ENCODE measurements around the gene OGFOD3. TPM values are rescaled to one million over a fixed set of nuclear protein-coding genes. Genes with fewer than 3 reads are reported as not detected.
A peak's percentile ranks its signal among the peaks of the same experiment; 100 is the strongest.

The OGFOD3 gene
- total and polyA plus RNA-seq, 12 donors, result 17.9 to 131 (median 42.0) TPM

GRCh38 chr17:82370471-82371332, 47.7 kb downstream of the OGFOD3 start:
- Histone ChIP-seq H3K27me3 (peaks cover 59% of the 10 kb centered on the region), H3K9me3 (replicated peaks in 1 of 3) (no peaks in the 10 kb centered on the region), H3K4me1 (replicated peaks in 1 of 2) (peaks cover 0 to 13% of the 10 kb centered on the region in 2 donors), H3K36me3 (replicated peaks in 1 of 2) (no peaks in the 10 kb centered on the region), H3K4me3 (peak overlapping the region in 1 of 4 donors; percentile 28), H3K27ac (no peak overlapping the region)
- TF ChIP-seq CTCF (IDR thresholded peaks at IDR 0.05) (no peak), POLR2A (IDR thresholded peaks at IDR 0.05) (no peak)
- 19 to 32% (median 30%) methylated on average over 12 to 38 of the region's 38 CpGs for WGBS, 4 donors
- DNase-seq, result no peak
- intact Hi-C loops (cut with DNase I), result no loop called here

- TF ChIP-seq POLR2A (IDR thresholded peaks at IDR 0.05) (no peak), CTCF (IDR thresholded peaks at IDR 0.05) (no peak)
- no peaks in the 10 kb centered on the region for H3K36me3 ChIP-seq (replicated peaks in 1 of 2)
- no peak overlapping the region for H3K27ac ChIP-seq
- peaks cover 0 to 13% of the 10 kb centered on the region in 2 donors for H3K4me1 ChIP-seq (replicated peaks in 1 of 2)
- H3K4me3 ChIP-seq, result no peak overlapping the region
- no peak for DNase-seq
- intact Hi-C loops (cut with DNase I), result no loop called here
- no peaks in the 10 kb centered on the region for H3K9me3 ChIP-seq (replicated peaks in 1 of 3)
- WGBS, 4 donors, result 85 to 90% (median 89%) methylated on average over 6 to 7 of the region's 7 CpGs
- H3K27me3 ChIP-seq, result peaks cover 44% of the 10 kb centered on the region
Measured at GRCh38 chr17:82369211-82369610, 49.2 kb downstream of the OGFOD3 start.

GRCh38 chr17:82367724-82368524, 50.5 kb downstream of the OGFOD3 start:
- intact Hi-C loops (cut with DNase I), result no loop called here
- Histone ChIP-seq H3K36me3 (replicated peaks in 1 of 2) (no peaks in the 10 kb centered on the region), H3K4me3 (no peak overlapping the region), H3K9me3 (replicated peaks in 1 of 3) (no peaks in the 10 kb centered on the region), H3K27ac (no peak overlapping the region), H3K27me3 (peaks cover 41% of the 10 kb centered on the region), H3K4me1 (replicated peaks in 1 of 2) (peaks cover 0 to 13% of the 10 kb centered on the region in 2 donors)
- 85 to 91% (median 89%) methylated on average over 11 to 14 of the region's 14 CpGs for WGBS, 4 donors
- TF ChIP-seq POLR2A (IDR thresholded peaks at IDR 0.05), result no peak
- TF ChIP-seq CTCF (IDR thresholded peaks at IDR 0.05), result no peak
- DNase-seq, result no peak

- H3K4me1 ChIP-seq (replicated peaks in 1 of 2), result peaks cover 0 to 13% of the 10 kb centered on the region in 2 donors
- intact Hi-C loops (cut with DNase I), result no loop called here
- peaks cover 29% of the 10 kb centered on the region for H3K27me3 ChIP-seq
- H3K27ac ChIP-seq, result no peak overlapping the region
- H3K9me3 ChIP-seq (replicated peaks in 1 of 3), result no peaks in the 10 kb centered on the region
- no peak for DNase-seq
- WGBS, 4 donors, result 87 to 93% (median 88%) methylated on average over 7 of the region's 7 CpGs
- H3K4me3 ChIP-seq, result no peak overlapping the region
- no peaks in the 10 kb centered on the region for H3K36me3 ChIP-seq (replicated peaks in 1 of 2)
- TF ChIP-seq POLR2A (IDR thresholded peaks at IDR 0.05), result no peak
- no peak for TF ChIP-seq CTCF (IDR thresholded peaks at IDR 0.05)
Measured at GRCh38 chr17:82366749-82367148, 51.6 kb downstream of the OGFOD3 start.
